ENCODE results near the gene SP140.

GRCh38 chr2:230254152-230254881 lies 28.8 kb downstream of the SP140 start:
- TF ChIP-seq, protein P1, sequence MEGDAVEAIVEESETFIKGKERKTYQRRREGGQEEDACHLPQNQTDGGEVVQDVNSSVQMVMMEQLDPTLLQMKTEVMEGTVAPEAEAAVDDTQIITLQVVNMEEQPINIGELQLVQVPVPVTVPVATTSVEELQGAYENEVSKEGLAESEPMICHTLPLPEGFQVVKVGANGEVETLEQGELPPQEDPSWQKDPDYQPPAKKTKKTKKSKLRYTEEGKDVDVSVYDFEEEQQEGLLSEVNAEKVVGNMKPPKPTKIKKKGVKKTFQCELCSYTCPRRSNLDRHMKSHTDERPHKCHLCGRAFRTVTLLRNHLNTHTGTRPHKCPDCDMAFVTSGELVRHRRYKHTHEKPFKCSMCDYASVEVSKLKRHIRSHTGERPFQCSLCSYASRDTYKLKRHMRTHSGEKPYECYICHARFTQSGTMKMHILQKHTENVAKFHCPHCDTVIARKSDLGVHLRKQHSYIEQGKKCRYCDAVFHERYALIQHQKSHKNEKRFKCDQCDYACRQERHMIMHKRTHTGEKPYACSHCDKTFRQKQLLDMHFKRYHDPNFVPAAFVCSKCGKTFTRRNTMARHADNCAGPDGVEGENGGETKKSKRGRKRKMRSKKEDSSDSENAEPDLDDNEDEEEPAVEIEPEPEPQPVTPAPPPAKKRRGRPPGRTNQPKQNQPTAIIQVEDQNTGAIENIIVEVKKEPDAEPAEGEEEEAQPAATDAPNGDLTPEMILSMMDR (IDR thresholded peaks at IDR 0.05): no peak
- no peak for TF ChIP-seq POLR2A (IDR thresholded peaks at IDR 0.05)
